Type B pancreatic cell (in vitro differentiated cells): Measurements from ENCODE around the gene RFC5. TPM values are rescaled to one million over a fixed set of nuclear protein-coding genes. Genes with fewer than 3 reads are reported as not detected.

Experiments used
- DNase-seq: peaks from one replicate; pipeline ENCODE4 v3.0.0; 2021; ENCODE audit warnings: mixed read lengths; ENCODE audit not compliant: unreplicated experiment; ENCODE audit errors: extremely low spot score
- H3K27ac Mint-ChIP-seq: 2 replicates; pipeline ENCODE4 v1.8.0; 2021; ENCODE audit warnings: mild to moderate bottlenecking, mixed read lengths
- H3K27me3 Mint-ChIP-seq: 2 replicates; pipeline ENCODE4 v1.8.0; 2021; ENCODE audit warnings: mixed read lengths
- H3K36me3 Mint-ChIP-seq: 2 replicates; pipeline ENCODE4 v1.8.0; 2021; ENCODE audit warnings: mixed read lengths
- H3K4me1 Mint-ChIP-seq: one replicate; pipeline ENCODE4 v1.8.0; 2021; ENCODE audit warnings: mixed read lengths; ENCODE audit not compliant: unreplicated experiment
- H3K4me3 Mint-ChIP-seq: 2 replicates; pipeline ENCODE4 v1.8.0; 2021; ENCODE audit warnings: mild to moderate bottlenecking, mixed read lengths
- H3K9me3 Mint-ChIP-seq: 2 replicates; pipeline ENCODE4 v1.8.0; 2021; ENCODE audit warnings: mixed read lengths
- total RNA-seq: library from RNA; stranded (reverse); gene quantifications from 2 replicates; pipeline ENCODE4 v1.2.1, GENCODE V29; 2021; ENCODE audit warnings: low replicate concordance
- TF ChIP-seq, protein P1 (sequence below): fragments of 200-600 bp; sonication (generic); conservative IDR thresholded peaks from 2 replicates; pipeline ENCODE4 v1.5.0; 2021; ENCODE audit warnings: antibody characterized with exemption, mild to moderate bottlenecking

Gene RFC5
- total RNA-seq, 1 donor from 2014 or later, result 41.9 TPM

DNA sequence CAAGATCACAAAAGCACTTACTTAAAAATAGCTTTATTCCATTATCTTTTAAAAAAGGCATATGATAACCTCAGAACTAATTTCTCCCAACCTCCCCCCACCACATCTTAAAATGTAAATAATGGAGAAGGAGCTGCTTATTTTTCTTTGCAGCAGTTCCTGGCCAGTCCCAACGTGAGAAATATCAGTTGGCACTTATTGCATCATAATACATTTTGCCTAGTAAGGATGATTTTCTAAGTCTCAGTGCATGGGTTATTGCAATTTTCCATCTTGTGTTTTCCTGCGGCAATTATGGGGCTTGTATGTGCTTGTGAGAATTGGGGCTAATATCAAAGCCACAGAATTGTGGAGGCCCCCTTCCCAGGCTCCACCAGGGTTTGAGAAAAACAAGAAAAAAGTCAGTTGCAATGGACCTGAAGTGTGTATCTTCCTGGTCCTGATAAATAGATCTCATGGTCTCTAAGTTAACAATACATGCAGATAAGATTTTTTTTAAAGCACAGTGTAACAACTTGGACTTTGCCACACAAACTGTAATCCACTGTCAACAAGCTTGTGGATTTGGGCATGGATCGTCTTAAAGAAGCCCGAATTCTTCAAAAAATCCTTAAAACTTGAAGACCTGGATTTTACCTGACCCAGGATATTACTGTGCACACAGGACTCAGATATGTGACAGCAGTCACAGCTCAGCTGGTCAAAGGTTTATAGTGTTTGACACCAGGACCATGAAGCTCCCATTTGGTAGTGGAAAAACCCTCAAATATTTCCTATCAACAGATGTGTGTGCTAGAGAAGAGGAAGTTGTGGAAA is 47.3 kb downstream of the RFC5 start:
- H3K27me3 Mint-ChIP-seq, result no peaks in the 10 kb centered on the region
- peaks cover 35% of the 10 kb centered on the region for H3K4me1 Mint-ChIP-seq
- no peak for DNase-seq
- TF ChIP-seq, protein P1, sequence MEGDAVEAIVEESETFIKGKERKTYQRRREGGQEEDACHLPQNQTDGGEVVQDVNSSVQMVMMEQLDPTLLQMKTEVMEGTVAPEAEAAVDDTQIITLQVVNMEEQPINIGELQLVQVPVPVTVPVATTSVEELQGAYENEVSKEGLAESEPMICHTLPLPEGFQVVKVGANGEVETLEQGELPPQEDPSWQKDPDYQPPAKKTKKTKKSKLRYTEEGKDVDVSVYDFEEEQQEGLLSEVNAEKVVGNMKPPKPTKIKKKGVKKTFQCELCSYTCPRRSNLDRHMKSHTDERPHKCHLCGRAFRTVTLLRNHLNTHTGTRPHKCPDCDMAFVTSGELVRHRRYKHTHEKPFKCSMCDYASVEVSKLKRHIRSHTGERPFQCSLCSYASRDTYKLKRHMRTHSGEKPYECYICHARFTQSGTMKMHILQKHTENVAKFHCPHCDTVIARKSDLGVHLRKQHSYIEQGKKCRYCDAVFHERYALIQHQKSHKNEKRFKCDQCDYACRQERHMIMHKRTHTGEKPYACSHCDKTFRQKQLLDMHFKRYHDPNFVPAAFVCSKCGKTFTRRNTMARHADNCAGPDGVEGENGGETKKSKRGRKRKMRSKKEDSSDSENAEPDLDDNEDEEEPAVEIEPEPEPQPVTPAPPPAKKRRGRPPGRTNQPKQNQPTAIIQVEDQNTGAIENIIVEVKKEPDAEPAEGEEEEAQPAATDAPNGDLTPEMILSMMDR, result no peak
- peaks cover 5% of the 10 kb centered on the region for H3K36me3 Mint-ChIP-seq
- peak overlapping the region; percentile 97 for H3K4me3 Mint-ChIP-seq
- peak overlapping the region; percentile 99 for H3K27ac Mint-ChIP-seq
- no peaks in the 10 kb centered on the region for H3K9me3 Mint-ChIP-seq

DNA sequence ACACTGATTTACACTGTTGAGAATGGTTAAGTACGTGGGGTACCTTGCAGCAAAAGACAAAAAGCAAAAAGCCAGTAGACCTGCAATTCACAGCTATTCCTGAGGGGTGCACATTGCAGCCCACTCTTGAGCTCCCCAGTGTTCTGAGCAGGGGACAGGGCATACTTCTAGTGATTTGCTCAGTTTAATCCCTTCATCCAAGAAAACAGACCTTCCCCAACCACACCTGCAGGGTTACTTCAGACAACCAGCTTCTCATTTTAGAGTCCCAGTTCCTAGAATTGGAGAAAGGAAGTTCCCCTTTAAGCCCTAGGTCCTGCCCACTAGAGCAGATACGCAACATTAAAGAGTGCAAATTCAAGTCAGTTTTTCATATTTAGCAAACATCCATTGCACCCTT is 48.1 kb downstream of the RFC5 start:
- peaks cover 5% of the 10 kb centered on the region for H3K36me3 Mint-ChIP-seq
- H3K9me3 Mint-ChIP-seq, result no peaks in the 10 kb centered on the region
- H3K27ac Mint-ChIP-seq, result peak overlapping the region; percentile 99
- peak overlapping the region; percentile 97 for H3K4me3 Mint-ChIP-seq
- DNase-seq, result no peak
- TF ChIP-seq, protein P1, result peak; percentile 46
- no peaks in the 10 kb centered on the region for H3K27me3 Mint-ChIP-seq
- H3K4me1 Mint-ChIP-seq, result peaks cover 30% of the 10 kb centered on the region

DNA sequence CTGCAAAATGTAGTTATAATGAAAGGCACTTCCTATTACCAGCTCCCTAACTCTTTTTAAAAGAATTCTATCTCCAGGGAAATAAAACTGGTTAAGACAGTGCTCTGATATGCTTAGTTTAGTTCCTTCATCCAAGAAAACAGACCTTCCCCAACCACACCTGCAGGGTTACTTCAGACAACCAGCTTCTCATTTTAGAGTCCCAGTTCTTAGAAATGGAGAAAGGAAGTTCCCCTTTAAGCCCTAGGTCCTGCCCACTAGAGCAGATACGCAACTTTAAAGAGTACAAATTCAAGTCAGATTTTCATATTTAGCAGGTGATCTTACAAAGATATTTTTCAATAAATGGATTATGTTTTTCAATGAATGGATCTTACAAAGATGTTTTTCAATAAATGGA is 48.9 kb downstream of the RFC5 start:
- Mint-ChIP-seq H3K4me3 (peak overlapping the region; percentile 39), H3K36me3 (peaks cover 5% of the 10 kb centered on the region), H3K27me3 (no peaks in the 10 kb centered on the region), H3K4me1 (peaks cover 23% of the 10 kb centered on the region), H3K9me3 (no peaks in the 10 kb centered on the region), H3K27ac (no peak overlapping the region)
- no peak for DNase-seq
- TF ChIP-seq, protein P1, result no peak

DNA sequence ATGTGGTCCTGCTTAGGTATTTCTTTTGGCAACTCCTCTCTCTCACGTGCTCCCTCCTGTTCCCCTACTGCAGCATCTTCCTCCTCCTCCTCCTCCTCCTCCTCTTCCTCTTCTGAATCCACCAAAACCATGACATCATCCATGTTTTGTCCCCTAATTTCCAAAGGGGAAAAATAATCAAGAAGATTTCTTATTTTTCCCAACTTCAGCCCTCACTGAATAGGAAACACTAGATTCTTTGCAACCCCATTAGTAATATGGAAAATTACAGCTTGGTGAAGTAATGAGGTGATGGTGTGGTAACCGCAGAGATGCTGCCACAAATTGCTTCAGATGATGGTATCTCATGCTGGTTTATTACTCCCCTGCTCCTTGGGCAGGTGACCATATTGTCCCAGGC is 51.9 kb downstream of the RFC5 start:
- H3K27ac Mint-ChIP-seq, result no peak overlapping the region

DNA sequence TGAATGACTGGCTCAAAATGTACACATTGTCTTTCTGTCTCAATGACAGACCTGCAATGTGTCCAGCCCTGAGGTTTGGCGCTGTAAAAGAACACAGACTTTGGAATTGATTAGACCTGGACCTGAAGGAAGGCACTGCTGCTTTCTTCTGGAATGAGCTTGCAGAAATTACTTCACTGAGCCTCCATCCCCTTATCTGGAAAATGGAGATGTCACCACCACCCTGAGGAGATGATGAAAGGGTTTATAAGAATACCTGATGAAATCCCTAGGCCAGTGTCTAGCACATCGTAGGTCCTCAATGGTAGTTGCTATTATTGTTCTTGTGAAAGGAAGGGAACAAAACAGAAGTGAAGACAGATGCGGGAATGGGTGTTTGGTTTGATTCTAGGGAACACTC is 54.1 kb downstream of the RFC5 start:
- TF ChIP-seq, protein P1, result no peak
- H3K27ac Mint-ChIP-seq, result no peak overlapping the region
- peaks cover 15% of the 10 kb centered on the region for H3K36me3 Mint-ChIP-seq
- no peaks in the 10 kb centered on the region for H3K4me1 Mint-ChIP-seq
- H3K4me3 Mint-ChIP-seq, result no peak overlapping the region
- no peak for DNase-seq
- H3K27me3 Mint-ChIP-seq, result no peaks in the 10 kb centered on the region
- no peaks in the 10 kb centered on the region for H3K9me3 Mint-ChIP-seq

More for the DNA sequence above, 51.9 kb downstream of the RFC5 start:
- H3K4me1 Mint-ChIP-seq, result peaks cover 12% of the 10 kb centered on the region
- no peak overlapping the region for H3K4me3 Mint-ChIP-seq
- H3K27me3 Mint-ChIP-seq, result no peaks in the 10 kb centered on the region
- TF ChIP-seq, protein P1, result no peak
- H3K36me3 Mint-ChIP-seq, result peaks cover 18% of the 10 kb centered on the region
- H3K9me3 Mint-ChIP-seq, result no peaks in the 10 kb centered on the region
- no peak for DNase-seq
